GM23248 (cell line): ENCODE data around the gene PXMP2. TPM values are rescaled to one million over a fixed set of nuclear protein-coding genes. Genes with fewer than 3 reads are reported as not detected.

ENCODE experiments used
- DNase-seq: peaks from one replicate; pipeline ENCODE4 v3.0.0-alpha.2; 2015
- H2AFZ ChIP-seq: fragments of 200-600 bp; sonication (generic); 2 replicates; pipeline ENCODE4 v1.6.1; 2016; ENCODE audit warnings: antibody characterized with exemption
- H3F3A ChIP-seq: fragments of 200-600 bp; sonication (generic); 2 replicates; pipeline ENCODE4 v1.6.1; 2016; ENCODE audit warnings: mild to moderate bottlenecking, antibody characterized with exemption, mixed run types; ENCODE audit not compliant: insufficient read depth
- H3K27ac ChIP-seq: fragments of 200-600 bp; sonication (generic); 2 replicates; pipeline ENCODE4 v1.5.1; 2016; ENCODE audit warnings: mild to moderate bottlenecking
- H3K27me3 ChIP-seq: fragments of 200-600 bp; sonication (generic); replicated peaks from 2 replicates; pipeline ENCODE4 v1.6.1; 2016; ENCODE audit warnings: mild to moderate bottlenecking; ENCODE audit not compliant: insufficient read depth
- H3K36me3 ChIP-seq: fragments of 200-600 bp; sonication (generic); 2 replicates; pipeline ENCODE4 v1.6.1; 2016; ENCODE audit warnings: low read depth, mild to moderate bottlenecking
- H3K4me1 ChIP-seq: fragments of 200-600 bp; sonication (generic); 2 replicates; pipeline ENCODE4 v1.6.1; 2016; ENCODE audit warnings: mild to moderate bottlenecking; ENCODE audit not compliant: insufficient read depth
- H3K4me2 ChIP-seq: fragments of 200-600 bp; sonication (generic); one replicate; pipeline ENCODE4 v1.6.1; 2016; ENCODE audit warnings: mild to moderate bottlenecking; ENCODE audit not compliant: unreplicated experiment
- H3K4me3 ChIP-seq: fragments of 200-600 bp; sonication (generic); 2 replicates; pipeline ENCODE4 v1.5.1; 2016; ENCODE audit warnings: mild to moderate bottlenecking
- H3K79me2 ChIP-seq: fragments of 200-600 bp; sonication (generic); 2 replicates; pipeline ENCODE4 v1.6.1; 2016; ENCODE audit warnings: mild to moderate bottlenecking; ENCODE audit not compliant: insufficient read depth
- H3K9ac ChIP-seq: fragments of 200-600 bp; sonication (generic); 2 replicates; pipeline ENCODE4 v1.6.1; 2016; ENCODE audit warnings: mild to moderate bottlenecking
- H3K9me2 ChIP-seq: fragments of 200-600 bp; sonication (generic); 2 replicates; pipeline ENCODE4 v1.6.1; 2016; ENCODE audit warnings: mixed run types, mild to moderate bottlenecking, moderate library complexity; ENCODE audit not compliant: insufficient read depth
- H3K9me3 ChIP-seq: fragments of 200-600 bp; sonication (generic); one replicate; pipeline ENCODE4 v1.6.1; 2017; ENCODE audit warnings: low read depth
- H4K20me1 ChIP-seq: fragments of 200-600 bp; sonication (generic); 2 replicates; pipeline ENCODE4 v1.6.0; 2016; ENCODE audit not compliant: insufficient read depth
- EZH2 ChIP-seq: fragments of 200-600 bp; sonication (generic); IDR thresholded peaks from 2 replicates; pipeline ENCODE4 v1.6.1; 2018; ENCODE audit warnings: antibody characterized with exemption, mild to moderate bottlenecking; ENCODE audit not compliant: insufficient read depth, poor library complexity, severe bottlenecking
- EZH2phosphoT487 ChIP-seq: fragments of 200-600 bp; sonication (generic); IDR thresholded peaks from 2 replicates; pipeline ENCODE4 v1.6.1; 2018; ENCODE audit warnings: antibody characterized with exemption, moderate library complexity, mild to moderate bottlenecking, low read depth; ENCODE audit not compliant: insufficient read depth
- WGBS, 2 experiments: methylation state at CpG; one replicate each; pipeline ENCODE4 v1.1.6; 2015 to 2017; ENCODE audit warnings: low lambda C conversion rate in 2 of 2, low coverage in 1 of 2; ENCODE audit errors: missing lambda C conversion rate in 2 of 2; 5-methylcytosine and 5-hydroxymethylcytosine counted together
- in situ Hi-C: fragments of 300-500 bp; cut with MboI; formaldehyde crosslinking; loops from 2 replicates; pipeline ENCODE4 v1.15.0; 2020
- polyA plus RNA-seq: library from polyadenylated mRNA; unstranded; fragments of >200 nt; fragmentation: Nextera tagmentation; extraction: Ambion mirVana; gene quantifications from 2 replicates; pipeline ENCODE4 v1.2.1, GENCODE V29; 2016
- total RNA-seq: library from RNA; depleted of rRNA; stranded (reverse); fragments of >200 nt; shearing (Covaris generic); gene quantifications from 2 replicates; pipeline ENCODE4 v1.2.3, GENCODE V29; 2014

PXMP2 gene
- total and polyA plus RNA-seq, 2 experiments from 2014 or later = 28.5 to 37.2 TPM

- no peak overlapping the region for H2AFZ ChIP-seq
- no peaks in the 10 kb centered on the region for H3K9me2 ChIP-seq
- H4K20me1 ChIP-seq = no peaks in the 10 kb centered on the region
- in situ Hi-C loops = no loop called here
- H3K4me2 ChIP-seq = no peak overlapping the region
- H3K79me2 ChIP-seq = no peaks in the 10 kb centered on the region
- H3K27ac ChIP-seq = no peak overlapping the region
- no peak overlapping the region for H3K9ac ChIP-seq
- no peak overlapping the region for H3K4me3 ChIP-seq
- DNase-seq = no peak
- no peaks in the 10 kb centered on the region for H3K36me3 ChIP-seq
- no peaks in the 10 kb centered on the region for H3K9me3 ChIP-seq
- H3F3A ChIP-seq = peaks cover 4% of the 10 kb centered on the region; the same call in 1 of the 2 replicates
- H3K27me3 ChIP-seq = no peaks in the 10 kb centered on the region
- 87 to 90% methylated on average over 9 of the region's 9 CpGs for WGBS, 2 experiments
- TF ChIP-seq EZH2 (no peak), EZH2phosphoT487 (no peak)
- no peaks in the 10 kb centered on the region for H3K4me1 ChIP-seq
Observed at GRCh38 chr12:132703641-132704040, 16.3 kb downstream of the PXMP2 start.

DNA sequence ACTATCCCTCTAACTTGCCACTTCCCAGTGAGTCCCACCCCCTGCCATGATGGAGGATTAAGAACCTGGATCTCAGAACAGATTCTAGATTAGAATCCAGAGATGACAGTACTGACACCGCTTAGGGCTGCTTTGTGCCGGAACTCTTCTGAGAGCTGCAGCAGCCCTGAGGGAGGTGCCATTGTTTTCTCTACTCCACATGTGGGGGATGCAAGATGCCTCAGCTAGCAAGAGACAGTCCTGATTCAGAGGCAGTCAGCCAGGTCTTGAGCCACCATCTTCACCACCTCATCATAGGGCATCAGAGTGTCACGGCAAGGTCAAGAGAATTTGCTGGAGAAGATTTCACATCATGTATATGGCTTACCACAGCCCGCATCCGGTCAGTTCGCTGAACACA lies 19.9 kb downstream of the PXMP2 start:
- H3K9ac ChIP-seq = no peak overlapping the region
- H4K20me1 ChIP-seq = no peaks in the 10 kb centered on the region
- no peak overlapping the region for H3K4me3 ChIP-seq
- DNase-seq = no peak
- no peak overlapping the region for H3K27ac ChIP-seq
- no peaks in the 10 kb centered on the region for H3K9me3 ChIP-seq
- no peaks in the 10 kb centered on the region for H3K27me3 ChIP-seq
- H3K4me1 ChIP-seq = peaks cover 4% of the 10 kb centered on the region; the same call in 1 of the 2 replicates
- H2AFZ ChIP-seq = no peak overlapping the region
- H3K9me2 ChIP-seq = no peaks in the 10 kb centered on the region
- no peak for TF ChIP-seq EZH2
- no peak for TF ChIP-seq EZH2phosphoT487
- WGBS, 2 experiments = 91 to 94% methylated on average over 6 of the region's 6 CpGs
- peaks cover 13% of the 10 kb centered on the region for H3K79me2 ChIP-seq
- no peaks in the 10 kb centered on the region for H3K36me3 ChIP-seq
- H3K4me2 ChIP-seq = no peak overlapping the region
- in situ Hi-C loops = no loop called here
- no peaks in the 10 kb centered on the region for H3F3A ChIP-seq

DNA sequence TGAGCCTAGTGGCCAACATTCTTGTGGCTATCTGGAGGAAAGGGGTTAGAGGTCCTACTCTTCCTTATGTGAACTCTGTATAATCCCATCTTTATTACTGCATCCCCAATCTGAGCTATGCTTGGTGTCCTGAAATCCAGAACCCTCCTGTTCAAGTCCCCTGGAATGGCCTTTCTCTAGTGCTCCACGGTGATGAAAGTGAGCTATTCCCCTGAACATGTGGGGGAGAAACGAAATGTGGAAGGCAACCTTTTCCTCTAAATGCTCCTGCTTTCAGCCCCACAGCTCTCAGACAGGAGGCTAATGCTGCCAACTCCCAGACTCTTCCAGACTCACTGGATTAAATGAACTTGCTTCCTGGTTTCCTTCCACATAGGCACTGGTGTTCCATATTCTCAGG lies 20.8 kb downstream of the PXMP2 start:
- H3K27ac ChIP-seq = no peak overlapping the region
- no peaks in the 10 kb centered on the region for H3K9me2 ChIP-seq
- DNase-seq = no peak
- H3K4me3 ChIP-seq = no peak overlapping the region
- H3K4me1 ChIP-seq = peaks cover 4% of the 10 kb centered on the region; the same call in 1 of the 2 replicates
- in situ Hi-C loops = no loop called here
- H3K79me2 ChIP-seq = peaks cover 22% of the 10 kb centered on the region
- 58 to 59% methylated on average over 2 of the region's 2 CpGs for WGBS, 2 experiments
- H3K36me3 ChIP-seq = no peaks in the 10 kb centered on the region
- no peak overlapping the region for H3K9ac ChIP-seq
- no peaks in the 10 kb centered on the region for H3F3A ChIP-seq
- no peak for TF ChIP-seq EZH2
- TF ChIP-seq EZH2phosphoT487 = no peak
- no peak overlapping the region for H2AFZ ChIP-seq
- H3K27me3 ChIP-seq = no peaks in the 10 kb centered on the region
- no peak overlapping the region for H3K4me2 ChIP-seq
- no peaks in the 10 kb centered on the region for H4K20me1 ChIP-seq
- H3K9me3 ChIP-seq = no peaks in the 10 kb centered on the region

- Histone ChIP-seq H3F3A (no peaks in the 10 kb centered on the region), H4K20me1 (no peaks in the 10 kb centered on the region), H3K27me3 (no peaks in the 10 kb centered on the region), H3K4me2 (peak overlapping the region; percentile 88), H3K4me3 (peak overlapping the region; percentile 91), H3K9ac (peak overlapping the region; percentile 74), H3K79me2 (peaks cover 40% of the 10 kb centered on the region), H3K36me3 (no peaks in the 10 kb centered on the region), H3K9me3 (no peaks in the 10 kb centered on the region), H3K4me1 (peaks cover 4% of the 10 kb centered on the region; the same call in 1 of the 2 replicates), H3K27ac (no peak overlapping the region), H3K9me2 (no peaks in the 10 kb centered on the region), H2AFZ (peak overlapping the region; percentile 92)
- peak; percentile 47 for DNase-seq
- WGBS, 2 experiments = 1 to 3% methylated on average over 25 to 26 of the region's 26 CpGs
- in situ Hi-C loops = no loop called here
- TF ChIP-seq EZH2phosphoT487 = no peak
- no peak for TF ChIP-seq EZH2
Observed at GRCh38 chr12:132710043-132710404, 22.6 kb downstream of the PXMP2 start.

DNA sequence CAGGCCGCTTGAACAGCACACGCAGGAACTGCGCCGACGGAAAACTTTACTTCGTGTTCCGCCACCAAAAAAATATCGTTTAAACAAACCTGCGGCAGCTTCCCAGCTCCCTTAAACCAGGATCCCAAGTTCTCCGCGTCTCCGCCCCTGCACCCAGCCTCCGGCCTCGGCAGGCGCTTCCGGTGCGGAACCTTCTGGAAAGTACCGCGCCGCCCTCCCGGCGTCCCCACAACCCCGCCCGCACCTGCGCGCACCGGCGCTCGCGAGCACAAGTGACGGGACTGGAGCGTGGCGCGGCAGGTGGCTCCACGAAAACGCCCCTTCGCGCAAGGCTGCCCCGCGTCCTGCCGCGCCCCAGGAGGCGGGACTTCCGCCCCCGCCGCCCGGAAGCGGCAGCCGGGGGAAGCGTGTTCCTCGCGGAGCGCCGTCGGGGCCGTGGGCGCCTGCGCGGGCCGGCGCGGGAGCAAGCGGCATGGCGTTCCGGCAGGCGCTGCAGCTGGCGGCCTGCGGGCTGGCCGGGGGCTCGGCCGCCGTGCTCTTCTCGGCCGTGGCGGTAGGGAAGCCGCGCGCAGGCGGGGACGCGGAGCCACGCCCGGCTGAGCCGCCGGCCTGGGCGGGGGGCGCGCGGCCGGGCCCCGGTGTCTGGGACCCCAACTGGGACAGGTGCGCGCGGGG lies 23.2 kb downstream of the PXMP2 start, which contains the start of gene PGAM5:
Gene PGAM5, plus strand, starts transcription at position 438 of the 675 bp plus-strand sequence. Its CDS starts 35 bp downstream, at position 473.
- WGBS, 2 experiments = 1% methylated on average over 67 to 72 of the region's 94 CpGs
- peak within 1 kb of the TSS; percentile 88 for H3K4me2 ChIP-seq
- H4K20me1 ChIP-seq = no peaks in the 10 kb centered on the region
- H3K27me3 ChIP-seq = no peaks in the 10 kb centered on the region
- no peaks in the 10 kb centered on the region for H3K9me3 ChIP-seq
- no peak for TF ChIP-seq EZH2phosphoT487
- TF ChIP-seq EZH2 = no peak
- no peaks in the 10 kb centered on the region for H3F3A ChIP-seq
- peaks cover 42% of the 10 kb centered on the region for H3K79me2 ChIP-seq
- H3K9ac ChIP-seq = peak within 1 kb of the TSS; percentile 74
- DNase-seq = peak; percentile 92
- peak within 1 kb of the TSS; percentile 92 for H2AFZ ChIP-seq
- H3K9me2 ChIP-seq = no peaks in the 10 kb centered on the region
- peak within 1 kb of the TSS; percentile 91 for H3K4me3 ChIP-seq
- peaks cover 4% of the 10 kb centered on the region; the same call in 1 of the 2 replicates for H3K4me1 ChIP-seq
- in situ Hi-C loops = no loop called here
- peak within 1 kb of the TSS; percentile 4; the same call in 1 of the 2 replicates for H3K27ac ChIP-seq
- H3K36me3 ChIP-seq = no peaks in the 10 kb centered on the region
